ENCODE measurements around the gene NUP153. TPM values are rescaled to one million over a fixed set of nuclear protein-coding genes. Genes with fewer than 3 reads are reported as not detected.

Gene NUP153
- total RNA-seq, 1 donor from 2014 or later = 30.8 TPM

GRCh38 chr6:17612048-17612447, 94.7 kb downstream of the NUP153 start:
- Histone ChIP-seq H3K9ac (ENCODE audit: low read depth in 1 of 3, low read length in 3 of 3) (no peak overlapping the region), H3K27ac (ENCODE audit: low read depth, low read length) (no peak overlapping the region), H3K36me3 (ENCODE audit: control insufficient read depth in 3 of 3, insufficient read depth in 3 of 3, low read length in 3 of 3) (peaks cover 5 to 33% (median 12%) of the 10 kb centered on the region in 3 donors), H3K4me3 (ENCODE audit: low read length in 3 of 3) (no peak overlapping the region), H3K4me1 (ENCODE audit: control insufficient read depth in 3 of 3, insufficient read depth in 3 of 3, low read length in 3 of 3) (no peaks in the 10 kb centered on the region), H3K27me3 (ENCODE audit: control insufficient read depth in 3 of 3, insufficient read depth in 3 of 3, low read length in 3 of 3) (no peaks in the 10 kb centered on the region), H3K9me3 (ENCODE audit: control insufficient read depth in 3 of 3, low read length in 3 of 3) (no peaks in the 10 kb centered on the region)

GRCh38 chr6:17610835-17611234, 95.9 kb downstream of the NUP153 start:
- Histone ChIP-seq H3K4me3 (ENCODE audit: low read length in 3 of 3) (no peak overlapping the region), H3K4me1 (ENCODE audit: control insufficient read depth in 3 of 3, insufficient read depth in 3 of 3, low read length in 3 of 3) (no peaks in the 10 kb centered on the region), H3K36me3 (ENCODE audit: control insufficient read depth in 3 of 3, insufficient read depth in 3 of 3, low read length in 3 of 3) (peaks cover 7 to 32% (median 17%) of the 10 kb centered on the region in 3 donors), H3K27ac (ENCODE audit: low read depth, low read length) (no peak overlapping the region), H3K9me3 (ENCODE audit: control insufficient read depth in 3 of 3, low read length in 3 of 3) (no peaks in the 10 kb centered on the region), H3K27me3 (ENCODE audit: control insufficient read depth in 3 of 3, insufficient read depth in 3 of 3, low read length in 3 of 3) (no peaks in the 10 kb centered on the region), H3K9ac (ENCODE audit: low read depth in 1 of 3, low read length in 3 of 3) (no peak overlapping the region)

GRCh38 chr6:17606606-17607005, 100.1 kb downstream of the NUP153 start:
- Histone ChIP-seq H3K36me3 (ENCODE audit: control insufficient read depth in 3 of 3, insufficient read depth in 3 of 3, low read length in 3 of 3) (peaks cover 7 to 39% (median 32%) of the 10 kb centered on the region in 3 donors), H3K4me3 (ENCODE audit: low read length in 3 of 3) (no peak overlapping the region), H3K4me1 (ENCODE audit: control insufficient read depth in 3 of 3, insufficient read depth in 3 of 3, low read length in 3 of 3) (peaks cover 0 to 10% (median 5%) of the 10 kb centered on the region in 3 donors), H3K27ac (ENCODE audit: low read depth, low read length) (no peak overlapping the region), H3K9ac (ENCODE audit: low read depth in 1 of 3, low read length in 3 of 3) (no peak overlapping the region), H3K27me3 (ENCODE audit: control insufficient read depth in 3 of 3, insufficient read depth in 3 of 3, low read length in 3 of 3) (no peaks in the 10 kb centered on the region), H3K9me3 (ENCODE audit: control insufficient read depth in 3 of 3, low read length in 3 of 3) (no peaks in the 10 kb centered on the region)

GRCh38 chr6:17602888-17603287, 103.8 kb downstream of the NUP153 start:
- no peak overlapping the region for H3K9ac ChIP-seq (ENCODE audit: low read depth in 1 of 3, low read length in 3 of 3)
- H3K9me3 ChIP-seq (ENCODE audit: control insufficient read depth in 3 of 3, low read length in 3 of 3) = no peaks in the 10 kb centered on the region
- H3K27ac ChIP-seq (ENCODE audit: low read depth, low read length) = no peak overlapping the region
- H3K4me1 ChIP-seq (ENCODE audit: control insufficient read depth in 3 of 3, insufficient read depth in 3 of 3, low read length in 3 of 3) = peaks cover 5 to 20% (median 11%) of the 10 kb centered on the region in 3 donors
- peaks cover 3 to 24% (median 23%) of the 10 kb centered on the region in 3 donors for H3K36me3 ChIP-seq (ENCODE audit: control insufficient read depth in 3 of 3, insufficient read depth in 3 of 3, low read length in 3 of 3)
- no peaks in the 10 kb centered on the region for H3K27me3 ChIP-seq (ENCODE audit: control insufficient read depth in 3 of 3, insufficient read depth in 3 of 3, low read length in 3 of 3)
- no peak overlapping the region for H3K4me3 ChIP-seq (ENCODE audit: low read length in 3 of 3)

- H3K27me3 ChIP-seq (ENCODE audit: control insufficient read depth in 3 of 3, insufficient read depth in 3 of 3, low read length in 3 of 3) = no peaks in the 10 kb centered on the region
- peaks cover 0 to 20% (median 12%) of the 10 kb centered on the region in 3 donors for H3K36me3 ChIP-seq (ENCODE audit: control insufficient read depth in 3 of 3, insufficient read depth in 3 of 3, low read length in 3 of 3)
- peak overlapping the region; percentile 91 to 94 (median 93) for H3K9ac ChIP-seq (ENCODE audit: low read depth in 1 of 3, low read length in 3 of 3)
- peak overlapping the region; percentile 80 to 89 (median 87) for H3K4me3 ChIP-seq (ENCODE audit: low read length in 3 of 3)
- H3K27ac ChIP-seq (ENCODE audit: low read depth, low read length) = peak overlapping the region; percentile 91
- H3K9me3 ChIP-seq (ENCODE audit: control insufficient read depth in 3 of 3, low read length in 3 of 3) = no peaks in the 10 kb centered on the region
- peaks cover 5 to 20% (median 11%) of the 10 kb centered on the region in 3 donors for H3K4me1 ChIP-seq (ENCODE audit: control insufficient read depth in 3 of 3, insufficient read depth in 3 of 3, low read length in 3 of 3)
These were observed 105.4 kb downstream of the NUP153 start for GRCh38 chr6:17601386-17601703.

- peak overlapping the region; percentile 91 for H3K27ac ChIP-seq (ENCODE audit: low read depth, low read length)
- peak overlapping the region; percentile 91 to 94 (median 93) for H3K9ac ChIP-seq (ENCODE audit: low read depth in 1 of 3, low read length in 3 of 3)
- H3K4me1 ChIP-seq (ENCODE audit: control insufficient read depth in 3 of 3, insufficient read depth in 3 of 3, low read length in 3 of 3) = peaks cover 5 to 20% (median 11%) of the 10 kb centered on the region in 3 donors
- no peaks in the 10 kb centered on the region for H3K27me3 ChIP-seq (ENCODE audit: control insufficient read depth in 3 of 3, insufficient read depth in 3 of 3, low read length in 3 of 3)
- H3K36me3 ChIP-seq (ENCODE audit: control insufficient read depth in 3 of 3, insufficient read depth in 3 of 3, low read length in 3 of 3) = peaks cover 0 to 19% (median 10%) of the 10 kb centered on the region in 3 donors
- peak overlapping the region; percentile 80 to 89 (median 87) for H3K4me3 ChIP-seq (ENCODE audit: low read length in 3 of 3)
- no peaks in the 10 kb centered on the region for H3K9me3 ChIP-seq (ENCODE audit: control insufficient read depth in 3 of 3, low read length in 3 of 3)
These were observed 106.0 kb downstream of the NUP153 start for GRCh38 chr6:17600527-17601385.

- Histone ChIP-seq H3K27me3 (ENCODE audit: control insufficient read depth in 3 of 3, insufficient read depth in 3 of 3, low read length in 3 of 3) (no peaks in the 10 kb centered on the region), H3K4me1 (ENCODE audit: control insufficient read depth in 3 of 3, insufficient read depth in 3 of 3, low read length in 3 of 3) (peaks cover 5 to 20% (median 11%) of the 10 kb centered on the region in 3 donors), H3K4me3 (ENCODE audit: low read length in 3 of 3) (peak within 1 kb of the TSS; percentile 80 to 89 (median 87)), H3K9ac (ENCODE audit: low read depth in 1 of 3, low read length in 3 of 3) (peak within 1 kb of the TSS; percentile 91 to 94 (median 93)), H3K36me3 (ENCODE audit: control insufficient read depth in 3 of 3, insufficient read depth in 3 of 3, low read length in 3 of 3) (peaks cover 0 to 16% (median 8%) of the 10 kb centered on the region in 3 donors), H3K9me3 (ENCODE audit: control insufficient read depth in 3 of 3, low read length in 3 of 3) (no peaks in the 10 kb centered on the region), H3K27ac (ENCODE audit: low read depth, low read length) (peak within 1 kb of the TSS; percentile 91)
These were observed 106.7 kb downstream of the NUP153 start, which contains the start of gene FAM8A1 for GRCh38 chr6:17599877-17600526. FAM8A1 (plus strand) TSS chr6:17600302; CDS start chr6:17600410, 108 bp downstream.

- Histone ChIP-seq H3K4me1 (ENCODE audit: control insufficient read depth in 3 of 3, insufficient read depth in 3 of 3, low read length in 3 of 3) (peaks cover 2 to 6% (median 3%) of the 10 kb centered on the region in 3 donors), H3K27me3 (ENCODE audit: control insufficient read depth in 3 of 3, insufficient read depth in 3 of 3, low read length in 3 of 3) (no peaks in the 10 kb centered on the region), H3K27ac (ENCODE audit: low read depth, low read length) (no peak overlapping the region), H3K9me3 (ENCODE audit: control insufficient read depth in 3 of 3, low read length in 3 of 3) (no peaks in the 10 kb centered on the region), H3K4me3 (ENCODE audit: low read length in 3 of 3) (no peak overlapping the region), H3K9ac (ENCODE audit: low read depth in 1 of 3, low read length in 3 of 3) (no peak overlapping the region), H3K36me3 (ENCODE audit: control insufficient read depth in 3 of 3, insufficient read depth in 3 of 3, low read length in 3 of 3) (no peaks in the 10 kb centered on the region)
These were observed 110.6 kb downstream of the NUP153 start for GRCh38 chr6:17596085-17596484.

GRCh38 chr6:17593246-17593645, 113.5 kb downstream of the NUP153 start:
- Histone ChIP-seq H3K4me3 (ENCODE audit: low read length in 3 of 3) (no peak overlapping the region), H3K9me3 (ENCODE audit: control insufficient read depth in 3 of 3, low read length in 3 of 3) (no peaks in the 10 kb centered on the region), H3K9ac (ENCODE audit: low read depth in 1 of 3, low read length in 3 of 3) (no peak overlapping the region), H3K36me3 (ENCODE audit: control insufficient read depth in 3 of 3, insufficient read depth in 3 of 3, low read length in 3 of 3) (no peaks in the 10 kb centered on the region), H3K27ac (ENCODE audit: low read depth, low read length) (no peak overlapping the region), H3K4me1 (ENCODE audit: control insufficient read depth in 3 of 3, insufficient read depth in 3 of 3, low read length in 3 of 3) (no peaks in the 10 kb centered on the region), H3K27me3 (ENCODE audit: control insufficient read depth in 3 of 3, insufficient read depth in 3 of 3, low read length in 3 of 3) (no peaks in the 10 kb centered on the region)

GRCh38 chr6:17591287-17591686, 115.4 kb downstream of the NUP153 start:
- H3K9me3 ChIP-seq (ENCODE audit: control insufficient read depth in 3 of 3, low read length in 3 of 3) = no peaks in the 10 kb centered on the region
- no peaks in the 10 kb centered on the region for H3K36me3 ChIP-seq (ENCODE audit: control insufficient read depth in 3 of 3, insufficient read depth in 3 of 3, low read length in 3 of 3)
- no peak overlapping the region for H3K27ac ChIP-seq (ENCODE audit: low read depth, low read length)
- H3K4me3 ChIP-seq (ENCODE audit: low read length in 3 of 3) = no peak overlapping the region
- no peaks in the 10 kb centered on the region for H3K27me3 ChIP-seq (ENCODE audit: control insufficient read depth in 3 of 3, insufficient read depth in 3 of 3, low read length in 3 of 3)
- H3K4me1 ChIP-seq (ENCODE audit: control insufficient read depth in 3 of 3, insufficient read depth in 3 of 3, low read length in 3 of 3) = no peaks in the 10 kb centered on the region
- no peak overlapping the region for H3K9ac ChIP-seq (ENCODE audit: low read depth in 1 of 3, low read length in 3 of 3)
